ENCODE data around the gene ELOA. TPM values are rescaled to one million over a fixed set of nuclear protein-coding genes. Genes with fewer than 3 reads are reported as not detected.

Gene ELOA
- total and polyA plus RNA-seq, 9 of the 15 experiments (the other 6 are each of a cell fraction or from before 2014, with no cell fraction given), result 31.9 to 98.6 (median 61.3) TPM

- TF ChIP-seq, protein P1, sequence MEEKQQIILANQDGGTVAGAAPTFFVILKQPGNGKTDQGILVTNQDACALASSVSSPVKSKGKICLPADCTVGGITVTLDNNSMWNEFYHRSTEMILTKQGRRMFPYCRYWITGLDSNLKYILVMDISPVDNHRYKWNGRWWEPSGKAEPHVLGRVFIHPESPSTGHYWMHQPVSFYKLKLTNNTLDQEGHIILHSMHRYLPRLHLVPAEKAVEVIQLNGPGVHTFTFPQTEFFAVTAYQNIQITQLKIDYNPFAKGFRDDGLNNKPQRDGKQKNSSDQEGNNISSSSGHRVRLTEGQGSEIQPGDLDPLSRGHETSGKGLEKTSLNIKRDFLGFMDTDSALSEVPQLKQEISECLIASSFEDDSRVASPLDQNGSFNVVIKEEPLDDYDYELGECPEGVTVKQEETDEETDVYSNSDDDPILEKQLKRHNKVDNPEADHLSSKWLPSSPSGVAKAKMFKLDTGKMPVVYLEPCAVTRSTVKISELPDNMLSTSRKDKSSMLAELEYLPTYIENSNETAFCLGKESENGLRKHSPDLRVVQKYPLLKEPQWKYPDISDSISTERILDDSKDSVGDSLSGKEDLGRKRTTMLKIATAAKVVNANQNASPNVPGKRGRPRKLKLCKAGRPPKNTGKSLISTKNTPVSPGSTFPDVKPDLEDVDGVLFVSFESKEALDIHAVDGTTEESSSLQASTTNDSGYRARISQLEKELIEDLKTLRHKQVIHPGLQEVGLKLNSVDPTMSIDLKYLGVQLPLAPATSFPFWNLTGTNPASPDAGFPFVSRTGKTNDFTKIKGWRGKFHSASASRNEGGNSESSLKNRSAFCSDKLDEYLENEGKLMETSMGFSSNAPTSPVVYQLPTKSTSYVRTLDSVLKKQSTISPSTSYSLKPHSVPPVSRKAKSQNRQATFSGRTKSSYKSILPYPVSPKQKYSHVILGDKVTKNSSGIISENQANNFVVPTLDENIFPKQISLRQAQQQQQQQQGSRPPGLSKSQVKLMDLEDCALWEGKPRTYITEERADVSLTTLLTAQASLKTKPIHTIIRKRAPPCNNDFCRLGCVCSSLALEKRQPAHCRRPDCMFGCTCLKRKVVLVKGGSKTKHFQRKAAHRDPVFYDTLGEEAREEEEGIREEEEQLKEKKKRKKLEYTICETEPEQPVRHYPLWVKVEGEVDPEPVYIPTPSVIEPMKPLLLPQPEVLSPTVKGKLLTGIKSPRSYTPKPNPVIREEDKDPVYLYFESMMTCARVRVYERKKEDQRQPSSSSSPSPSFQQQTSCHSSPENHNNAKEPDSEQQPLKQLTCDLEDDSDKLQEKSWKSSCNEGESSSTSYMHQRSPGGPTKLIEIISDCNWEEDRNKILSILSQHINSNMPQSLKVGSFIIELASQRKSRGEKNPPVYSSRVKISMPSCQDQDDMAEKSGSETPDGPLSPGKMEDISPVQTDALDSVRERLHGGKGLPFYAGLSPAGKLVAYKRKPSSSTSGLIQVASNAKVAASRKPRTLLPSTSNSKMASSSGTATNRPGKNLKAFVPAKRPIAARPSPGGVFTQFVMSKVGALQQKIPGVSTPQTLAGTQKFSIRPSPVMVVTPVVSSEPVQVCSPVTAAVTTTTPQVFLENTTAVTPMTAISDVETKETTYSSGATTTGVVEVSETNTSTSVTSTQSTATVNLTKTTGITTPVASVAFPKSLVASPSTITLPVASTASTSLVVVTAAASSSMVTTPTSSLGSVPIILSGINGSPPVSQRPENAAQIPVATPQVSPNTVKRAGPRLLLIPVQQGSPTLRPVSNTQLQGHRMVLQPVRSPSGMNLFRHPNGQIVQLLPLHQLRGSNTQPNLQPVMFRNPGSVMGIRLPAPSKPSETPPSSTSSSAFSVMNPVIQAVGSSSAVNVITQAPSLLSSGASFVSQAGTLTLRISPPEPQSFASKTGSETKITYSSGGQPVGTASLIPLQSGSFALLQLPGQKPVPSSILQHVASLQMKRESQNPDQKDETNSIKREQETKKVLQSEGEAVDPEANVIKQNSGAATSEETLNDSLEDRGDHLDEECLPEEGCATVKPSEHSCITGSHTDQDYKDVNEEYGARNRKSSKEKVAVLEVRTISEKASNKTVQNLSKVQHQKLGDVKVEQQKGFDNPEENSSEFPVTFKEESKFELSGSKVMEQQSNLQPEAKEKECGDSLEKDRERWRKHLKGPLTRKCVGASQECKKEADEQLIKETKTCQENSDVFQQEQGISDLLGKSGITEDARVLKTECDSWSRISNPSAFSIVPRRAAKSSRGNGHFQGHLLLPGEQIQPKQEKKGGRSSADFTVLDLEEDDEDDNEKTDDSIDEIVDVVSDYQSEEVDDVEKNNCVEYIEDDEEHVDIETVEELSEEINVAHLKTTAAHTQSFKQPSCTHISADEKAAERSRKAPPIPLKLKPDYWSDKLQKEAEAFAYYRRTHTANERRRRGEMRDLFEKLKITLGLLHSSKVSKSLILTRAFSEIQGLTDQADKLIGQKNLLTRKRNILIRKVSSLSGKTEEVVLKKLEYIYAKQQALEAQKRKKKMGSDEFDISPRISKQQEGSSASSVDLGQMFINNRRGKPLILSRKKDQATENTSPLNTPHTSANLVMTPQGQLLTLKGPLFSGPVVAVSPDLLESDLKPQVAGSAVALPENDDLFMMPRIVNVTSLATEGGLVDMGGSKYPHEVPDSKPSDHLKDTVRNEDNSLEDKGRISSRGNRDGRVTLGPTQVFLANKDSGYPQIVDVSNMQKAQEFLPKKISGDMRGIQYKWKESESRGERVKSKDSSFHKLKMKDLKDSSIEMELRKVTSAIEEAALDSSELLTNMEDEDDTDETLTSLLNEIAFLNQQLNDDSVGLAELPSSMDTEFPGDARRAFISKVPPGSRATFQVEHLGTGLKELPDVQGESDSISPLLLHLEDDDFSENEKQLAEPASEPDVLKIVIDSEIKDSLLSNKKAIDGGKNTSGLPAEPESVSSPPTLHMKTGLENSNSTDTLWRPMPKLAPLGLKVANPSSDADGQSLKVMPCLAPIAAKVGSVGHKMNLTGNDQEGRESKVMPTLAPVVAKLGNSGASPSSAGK (IDR thresholded peaks at IDR 0.05), result no peak
- TF ChIP-seq SMC3 (conservative IDR thresholded peaks at IDR 0.05; ENCODE audit: insufficient read depth, low read depth, low read length), result no peak
- no peak for TF ChIP-seq ZNF174 (CRISPR knock-in tag; IDR thresholded peaks at IDR 0.05)
- no peak for TF ChIP-seq KDM5B (IDR thresholded peaks at IDR 0.05; ENCODE audit: insufficient replicate concordance, low read depth, low read length)
- no peak for TF ChIP-seq CBFB (CRISPR knock-in tag; IDR thresholded peaks at IDR 0.05)
- TF ChIP-seq XRCC5 (IDR thresholded peaks at IDR 0.05; ENCODE audit: low read depth, low read length), result no peak
- no peak for TF ChIP-seq NR2C2 (CRISPR knock-in tag; IDR thresholded peaks at IDR 0.05)
- no peak for TF ChIP-seq NR2C2 (tag; IDR thresholded peaks at IDR 0.05)
- no peak for TF ChIP-seq TFAM (CRISPR knock-in tag; conservative IDR thresholded peaks at IDR 0.05)
- TF ChIP-seq ZNF57 (CRISPR knock-in tag; IDR thresholded peaks at IDR 0.05), result no peak
These were observed 38.3 kb upstream of the ELOA start (continued) for GRCh38 chr1:23704834-23705495.

Data from K562 (cell line).